ENCODE measurements around the gene ZNF536. TPM values are rescaled to one million over a fixed set of nuclear protein-coding genes. Genes with fewer than 3 reads are reported as not detected.
A peak's percentile ranks its signal among the peaks of the same experiment; 100 is the strongest.

Gene ZNF536
- total RNA-seq, 1 donor from 2014 or later, result 4.8 TPM

DNA sequence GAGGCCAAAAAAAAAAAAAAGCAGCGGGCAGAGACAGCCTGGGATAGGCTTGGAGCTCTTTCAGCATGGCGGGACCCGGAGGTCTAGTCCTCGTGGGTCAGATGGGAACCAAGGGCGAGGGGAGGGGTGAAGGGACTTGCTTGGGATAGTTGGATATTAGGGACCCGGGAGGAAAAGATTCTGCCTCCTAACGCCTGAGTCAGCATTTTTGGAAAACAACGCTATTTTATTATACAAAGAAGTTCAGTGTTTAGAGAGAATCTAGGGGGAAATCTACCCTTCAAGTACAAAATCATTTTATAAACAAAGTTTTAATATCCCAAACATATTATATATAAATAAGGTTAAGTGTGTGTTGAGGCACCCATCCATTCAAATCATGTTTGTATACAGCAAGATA, 156.7 kb downstream of the ZNF536 start:
- DNase-seq (no peak), ATAC-seq (ENCODE audit: poor library complexity) (no peak)
- intact Hi-C loops (cut with DNase I), result no loop called here

GRCh38 chr19:30529876-30530275, 157.7 kb downstream of the ZNF536 start:
- intact Hi-C loops (cut with DNase I), result no loop called here
- no peak for DNase-seq
- no peak for ATAC-seq (ENCODE audit: poor library complexity)

GRCh38 chr19:30530751-30531150, 158.6 kb downstream of the ZNF536 start:
- DNase-seq (no peak), ATAC-seq (ENCODE audit: poor library complexity) (no peak)
- intact Hi-C loops (cut with DNase I), result no loop called here

DNA sequence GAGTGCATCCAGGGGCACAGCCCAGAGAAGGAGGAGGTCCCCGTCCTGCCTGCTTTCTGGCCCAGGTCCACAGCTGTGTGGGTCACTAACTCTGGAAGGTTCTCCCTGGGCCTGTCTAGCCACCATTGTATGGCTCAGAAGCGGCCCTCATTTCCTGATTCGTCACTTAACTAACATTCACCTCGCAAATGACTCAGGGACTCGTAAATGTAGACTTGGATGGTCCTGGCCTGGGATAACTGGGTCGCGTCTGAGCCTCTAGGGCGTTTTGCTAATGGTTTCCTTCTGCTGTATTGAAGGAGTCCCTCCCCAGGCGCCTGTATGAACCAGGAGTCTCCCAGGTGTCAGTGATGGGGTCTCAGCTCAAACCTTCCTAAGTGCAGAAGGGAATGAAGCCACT, 162.8 kb downstream of the ZNF536 start:
- DNase-seq (no peak), ATAC-seq (ENCODE audit: poor library complexity) (no peak)
- intact Hi-C loops (cut with DNase I), result no loop called here

DNA sequence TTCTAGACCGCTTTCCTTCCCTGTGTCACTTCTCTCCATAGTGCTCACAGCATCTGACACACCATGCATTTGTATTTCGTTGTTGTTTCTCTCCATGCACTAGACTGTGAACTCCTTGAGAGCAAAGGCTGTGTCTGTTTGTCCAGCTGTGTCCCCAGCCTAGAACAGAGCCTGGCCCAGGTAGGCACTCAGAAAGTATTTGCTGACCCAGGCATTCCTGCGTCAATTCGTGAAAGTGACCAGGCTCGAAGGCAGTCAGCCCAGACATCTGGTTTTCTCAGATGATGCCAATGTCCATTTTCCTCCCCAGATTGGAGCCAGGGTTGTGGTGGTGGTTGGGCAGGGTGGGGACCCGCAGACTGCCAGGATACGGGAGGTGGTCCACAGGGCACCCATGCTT, 164.8 kb downstream of the ZNF536 start:
- no peak for DNase-seq
- ATAC-seq (ENCODE audit: poor library complexity), result no peak
- intact Hi-C loops (cut with DNase I), result no loop called here

DNA sequence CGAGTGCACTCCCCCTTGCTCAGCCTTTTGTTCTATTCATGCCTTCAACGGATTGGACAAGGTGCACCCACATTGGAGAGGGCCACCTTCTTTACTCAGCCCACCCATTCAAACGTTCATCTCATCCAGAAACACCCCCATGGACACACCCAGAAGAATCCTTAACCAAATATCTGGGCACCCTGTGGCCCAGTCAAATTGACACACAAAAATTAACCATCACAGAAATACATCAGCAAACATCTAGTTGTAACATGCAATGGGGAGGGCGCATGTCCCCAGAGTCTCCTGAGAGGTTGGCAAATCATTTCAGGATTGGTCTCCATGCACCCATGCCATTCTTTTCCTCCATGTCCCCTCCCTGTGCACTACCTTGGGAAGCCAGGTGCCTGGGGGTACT, 167.1 kb downstream of the ZNF536 start:
- ATAC-seq (ENCODE audit: poor library complexity) (no peak), DNase-seq (no peak)
- intact Hi-C loops (cut with DNase I), result no loop called here

DNA sequence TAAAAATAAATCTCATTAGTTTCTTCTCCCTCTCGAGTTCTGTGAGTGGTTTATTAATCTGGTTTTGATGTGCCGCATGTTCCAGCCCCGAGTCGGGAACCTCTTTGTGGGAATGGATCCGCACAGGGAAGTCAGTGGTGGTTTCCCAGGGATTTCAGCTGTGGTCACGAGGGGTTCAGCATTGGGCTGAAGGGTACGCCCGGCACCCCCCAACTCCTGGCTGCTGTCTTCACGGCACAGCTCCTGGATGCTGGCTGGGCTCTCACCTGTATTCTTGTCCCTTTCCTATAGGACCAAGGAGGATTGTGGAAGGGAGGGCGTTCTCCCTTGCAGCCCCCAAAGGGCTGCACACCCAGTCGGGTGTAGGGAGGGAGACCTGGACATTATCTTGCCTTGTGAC, 167.8 kb downstream of the ZNF536 start:
- intact Hi-C loops (cut with DNase I), result no loop called here
- DNase-seq (no peak), ATAC-seq (ENCODE audit: poor library complexity) (no peak)

GRCh38 chr19:30540761-30541160, 168.6 kb downstream of the ZNF536 start:
- no peak for ATAC-seq (ENCODE audit: poor library complexity)
- intact Hi-C loops (cut with DNase I), result no loop called here
- DNase-seq, result no peak

DNA sequence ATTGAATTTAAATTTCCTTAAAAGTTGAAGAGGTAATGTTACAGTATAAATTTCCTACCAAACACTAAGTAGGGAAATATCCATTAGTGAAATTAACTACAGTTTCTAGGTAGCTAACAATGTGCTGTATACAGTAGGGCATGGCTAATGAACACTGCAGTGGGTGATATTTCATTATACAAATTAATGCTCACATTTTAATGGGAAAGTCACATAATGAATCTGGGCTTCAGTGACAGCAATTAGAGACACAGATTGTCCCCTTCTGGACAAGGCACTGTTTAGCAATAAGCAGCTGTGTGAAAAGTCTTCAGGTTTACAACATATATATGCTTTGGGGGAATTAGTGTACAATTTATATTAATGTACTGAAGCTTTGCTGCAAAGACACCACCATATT, 169.4 kb downstream of the ZNF536 start:
- intact Hi-C loops (cut with DNase I), result no loop called here
- no peak for ATAC-seq (ENCODE audit: poor library complexity)
- no peak for DNase-seq

- intact Hi-C loops (cut with DNase I), result no loop called here
- ATAC-seq (ENCODE audit: poor library complexity), result no peak
- no peak for DNase-seq
Measured at GRCh38 chr19:30543243-30543945, 171.2 kb downstream of the ZNF536 start.

DNA sequence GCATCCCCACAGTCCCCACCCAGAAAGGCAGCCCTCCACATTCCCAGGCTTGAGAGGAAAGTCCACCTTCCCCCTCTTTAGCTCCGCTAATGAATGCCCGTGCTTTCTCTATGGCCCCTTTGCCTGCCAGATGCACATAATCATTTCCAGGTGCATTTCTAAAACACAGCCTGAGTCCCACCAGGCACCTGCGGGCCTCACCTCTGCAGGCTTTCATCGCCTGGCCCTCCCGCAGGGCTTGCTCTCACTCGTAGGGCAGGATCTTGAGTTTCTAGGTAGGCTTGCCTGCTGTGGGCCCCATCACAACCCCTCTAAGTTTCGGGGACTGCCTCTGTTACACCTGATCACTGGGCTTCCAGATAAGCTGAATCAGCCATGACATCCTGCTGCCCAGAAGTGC, 173.6 kb downstream of the ZNF536 start:
- ATAC-seq (ENCODE audit: poor library complexity) (no peak), DNase-seq (no peak)
- intact Hi-C loops (cut with DNase I), result no loop called here

DNA sequence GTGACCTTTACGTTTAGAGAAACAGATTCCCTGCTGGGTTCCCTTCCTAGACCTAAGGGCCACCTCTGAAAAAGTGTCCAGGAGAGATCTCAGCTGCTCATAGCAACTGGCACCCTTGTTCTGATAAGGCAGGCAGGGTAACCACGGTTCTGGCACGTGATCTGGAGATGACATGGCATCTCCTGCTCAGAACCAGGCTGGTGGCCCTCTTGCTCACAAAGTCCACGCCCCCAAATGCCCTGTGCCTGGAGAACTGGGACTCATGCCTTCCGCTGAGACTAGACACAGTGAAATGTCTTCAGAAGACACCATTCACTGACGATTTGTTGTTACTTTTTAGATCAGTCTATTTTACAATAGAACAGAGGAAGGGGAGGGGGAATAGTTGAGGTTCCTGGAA, 174.1 kb downstream of the ZNF536 start:
- intact Hi-C loops (cut with DNase I), result no loop called here
- DNase-seq (no peak), ATAC-seq (ENCODE audit: poor library complexity) (peak; percentile 62)

GRCh38 chr19:30547246-30547645, 175.1 kb downstream of the ZNF536 start:
- ATAC-seq (ENCODE audit: poor library complexity) (peak; percentile 74), DNase-seq (no peak)
- intact Hi-C loops (cut with DNase I), result no loop called here

- DNase-seq (no peak), ATAC-seq (ENCODE audit: poor library complexity) (no peak)
- intact Hi-C loops (cut with DNase I), result no loop called here
Measured at GRCh38 chr19:30549151-30549550, 177.0 kb downstream of the ZNF536 start.

DNA sequence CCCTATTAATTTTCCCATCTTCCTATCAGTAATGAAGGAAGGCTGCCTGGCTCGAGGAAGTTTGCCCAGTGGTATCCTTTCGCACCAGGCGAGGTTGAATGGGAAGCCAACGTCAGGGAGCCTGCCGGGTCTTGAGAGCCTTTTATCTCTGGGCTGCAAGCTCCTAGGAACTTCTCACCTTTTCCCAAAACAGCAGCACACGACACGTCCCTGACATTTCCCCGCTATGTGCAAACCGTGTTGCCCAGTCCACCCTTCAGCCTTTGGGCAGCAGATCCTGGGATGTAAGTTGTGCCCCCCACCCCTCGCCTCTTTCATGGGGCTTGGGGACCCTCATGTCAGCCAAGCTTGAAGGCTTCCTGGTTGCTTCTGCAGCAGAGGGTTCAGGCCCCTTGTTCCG, 179.1 kb downstream of the ZNF536 start:
- intact Hi-C loops (cut with DNase I), result no loop called here
- no peak for DNase-seq
- no peak for ATAC-seq (ENCODE audit: poor library complexity)

DNA sequence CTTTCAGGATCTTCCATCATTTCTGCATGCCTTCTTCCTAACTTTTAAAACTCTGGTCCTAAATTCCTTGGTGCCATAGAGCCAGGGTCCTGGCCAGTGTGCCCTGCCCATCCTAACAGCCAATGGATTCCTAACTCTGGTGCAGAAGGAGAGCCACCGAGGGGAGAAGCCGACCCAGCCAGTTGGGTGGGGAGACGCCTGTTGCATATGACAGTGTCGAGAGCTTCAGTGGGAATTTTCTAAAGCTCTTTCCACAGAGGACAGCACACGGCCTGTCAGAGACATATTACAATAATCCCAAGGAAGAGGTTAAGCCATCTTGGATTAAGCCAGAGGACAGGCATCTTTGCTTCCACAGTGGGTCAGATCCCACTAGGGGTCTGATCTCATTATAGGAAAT, 180.4 kb downstream of the ZNF536 start:
- intact Hi-C loops (cut with DNase I), result no loop called here
- DNase-seq, result no peak
- ATAC-seq (ENCODE audit: poor library complexity), result no peak

- ATAC-seq (ENCODE audit: poor library complexity) (no peak), DNase-seq (no peak)
- intact Hi-C loops (cut with DNase I), result no loop called here
Measured at GRCh38 chr19:30555075-30555790, 183.0 kb downstream of the ZNF536 start.

- no peak for ATAC-seq (ENCODE audit: poor library complexity)
- intact Hi-C loops (cut with DNase I), result no loop called here
- no peak for DNase-seq
Measured at GRCh38 chr19:30555791-30556110, 183.6 kb downstream of the ZNF536 start.

GRCh38 chr19:30556230-30556711, 184.1 kb downstream of the ZNF536 start:
- intact Hi-C loops (cut with DNase I), result no loop called here
- DNase-seq, result no peak
- no peak for ATAC-seq (ENCODE audit: poor library complexity)

- intact Hi-C loops (cut with DNase I), result no loop called here
- no peak for ATAC-seq (ENCODE audit: poor library complexity)
- no peak for DNase-seq
Measured at GRCh38 chr19:30557212-30557611, 185.0 kb downstream of the ZNF536 start.
